Activated T-cell treated with anti-CD3 and anti-CD28 coated beads, Interleukin-2, amount 50 U/mL, for 24 hours (primary cell): Measurements from ENCODE around the gene ABCA4.
"Not testable (repeated sequence)": the region's sequence is repeated elsewhere in the genome, so short reads cannot be mapped to it uniquely, and the experiment has no call there.

Experiments used
- DNase-seq: peaks from one replicate; pipeline ENCODE4 v3.0.0-alpha.2; 2020
- H3K27ac Mint-ChIP-seq: 2 replicates; pipeline ENCODE4 v1.8.0; 2020; ENCODE audit warnings: mild to moderate bottlenecking, mixed read lengths
- H3K27me3 Mint-ChIP-seq: 2 replicates; pipeline ENCODE4 v1.8.0; 2020; ENCODE audit warnings: mixed read lengths
- H3K36me3 Mint-ChIP-seq: 2 replicates; pipeline ENCODE4 v1.8.0; 2020; ENCODE audit warnings: low read depth, mixed read lengths
- H3K4me1 Mint-ChIP-seq: 2 replicates; pipeline ENCODE4 v1.8.0; 2020; ENCODE audit warnings: low read depth, mixed read lengths
- H3K4me3 Mint-ChIP-seq: 2 replicates; pipeline ENCODE4 v1.8.0; 2020; ENCODE audit warnings: mild to moderate bottlenecking, moderate library complexity, mixed read lengths
- H3K9me3 Mint-ChIP-seq: 2 replicates; pipeline ENCODE4 v1.8.0; 2020; ENCODE audit warnings: mixed read lengths

ABCA4 gene

GRCh38 chr1:94120991-94121390, at the start of gene ABCA4:
ABCA4 (minus strand) TSS chr1:94121148; CDS start chr1:94121045, 103 bp downstream.
- no peak for DNase-seq
- Mint-ChIP-seq H3K4me1 (no peaks in the 10 kb centered on the region), H3K27me3 (no peaks in the 10 kb centered on the region)

GRCh38 chr1:94169126-94169525, 48.2 kb upstream of the ABCA4 start:
- H3K27ac Mint-ChIP-seq: no peak overlapping the region
- no peaks in the 10 kb centered on the region for H3K9me3 Mint-ChIP-seq
- no peaks in the 10 kb centered on the region for H3K4me1 Mint-ChIP-seq
- H3K27me3 Mint-ChIP-seq: peaks cover 20% of the 10 kb centered on the region
- no peak for DNase-seq
- H3K36me3 Mint-ChIP-seq: no peaks in the 10 kb centered on the region
- no peak overlapping the region for H3K4me3 Mint-ChIP-seq

More at GRCh38 chr1:94120991-94121390, at the start of gene ABCA4:
- Mint-ChIP-seq H3K27ac (no peak within 1 kb of the TSS), H3K36me3 (no peaks in the 10 kb centered on the region), H3K9me3 (no peaks in the 10 kb centered on the region), H3K4me3 (no peak within 1 kb of the TSS)

GRCh38 chr1:94165843-94166242, 44.9 kb upstream of the ABCA4 start:
- DNase-seq: no peak
- H3K4me3 Mint-ChIP-seq: no peak overlapping the region
- H3K27me3 Mint-ChIP-seq: peaks cover 25% of the 10 kb centered on the region
- H3K36me3 Mint-ChIP-seq: no peaks in the 10 kb centered on the region
- no peak overlapping the region for H3K27ac Mint-ChIP-seq
- H3K4me1 Mint-ChIP-seq: no peaks in the 10 kb centered on the region
- H3K9me3 Mint-ChIP-seq: no peaks in the 10 kb centered on the region

- H3K27ac Mint-ChIP-seq, DNase-seq, H3K36me3 Mint-ChIP-seq, H3K9me3 Mint-ChIP-seq, H3K4me1 Mint-ChIP-seq, H3K4me3 Mint-ChIP-seq: not testable (repeated sequence)
- H3K27me3 Mint-ChIP-seq: peaks cover 18% of the 10 kb centered on the region
These were observed 43.9 kb upstream of the ABCA4 start for GRCh38 chr1:94164885-94165284.

- H3K27me3 Mint-ChIP-seq: peaks cover 12% of the 10 kb centered on the region
- not testable (repeated sequence) for H3K4me1 Mint-ChIP-seq, DNase-seq, H3K36me3 Mint-ChIP-seq, H3K4me3 Mint-ChIP-seq, H3K9me3 Mint-ChIP-seq, H3K27ac Mint-ChIP-seq
These were observed 43.2 kb upstream of the ABCA4 start for GRCh38 chr1:94164121-94164520.

- peaks cover 11% of the 10 kb centered on the region for H3K27me3 Mint-ChIP-seq
- not testable (repeated sequence) for H3K4me3 Mint-ChIP-seq, H3K9me3 Mint-ChIP-seq, H3K36me3 Mint-ChIP-seq, H3K27ac Mint-ChIP-seq, DNase-seq, H3K4me1 Mint-ChIP-seq
These were observed 42.3 kb upstream of the ABCA4 start for GRCh38 chr1:94163249-94163648.

- DNase-seq: no peak
- peaks cover 7% of the 10 kb centered on the region for H3K27me3 Mint-ChIP-seq
- no peaks in the 10 kb centered on the region for H3K9me3 Mint-ChIP-seq
- no peak overlapping the region for H3K27ac Mint-ChIP-seq
- no peak overlapping the region for H3K4me3 Mint-ChIP-seq
- H3K36me3 Mint-ChIP-seq: no peaks in the 10 kb centered on the region
- no peaks in the 10 kb centered on the region for H3K4me1 Mint-ChIP-seq
These were observed 39.9 kb upstream of the ABCA4 start for GRCh38 chr1:94160811-94161210.

- Mint-ChIP-seq H3K9me3 (no peaks in the 10 kb centered on the region), H3K27me3 (no peaks in the 10 kb centered on the region), H3K4me1 (no peaks in the 10 kb centered on the region), H3K27ac (no peak overlapping the region), H3K4me3 (no peak overlapping the region), H3K36me3 (no peaks in the 10 kb centered on the region)
- no peak for DNase-seq
These were observed 35.2 kb upstream of the ABCA4 start for GRCh38 chr1:94156096-94156625.

- Mint-ChIP-seq H3K27ac (no peak overlapping the region), H3K9me3 (no peaks in the 10 kb centered on the region), H3K36me3 (no peaks in the 10 kb centered on the region), H3K27me3 (no peaks in the 10 kb centered on the region), H3K4me1 (no peaks in the 10 kb centered on the region), H3K4me3 (no peak overlapping the region)
- no peak for DNase-seq
These were observed 34.0 kb upstream of the ABCA4 start for GRCh38 chr1:94154989-94155388.

GRCh38 chr1:94153133-94153532, 32.2 kb upstream of the ABCA4 start:
- no peaks in the 10 kb centered on the region for H3K9me3 Mint-ChIP-seq
- H3K36me3 Mint-ChIP-seq: no peaks in the 10 kb centered on the region
- no peaks in the 10 kb centered on the region for H3K27me3 Mint-ChIP-seq
- no peaks in the 10 kb centered on the region for H3K4me1 Mint-ChIP-seq
- no peak overlapping the region for H3K27ac Mint-ChIP-seq
- no peak for DNase-seq
- H3K4me3 Mint-ChIP-seq: no peak overlapping the region

GRCh38 chr1:94149166-94149565, 28.2 kb upstream of the ABCA4 start:
- DNase-seq, H3K4me3 Mint-ChIP-seq, H3K4me1 Mint-ChIP-seq, H3K27ac Mint-ChIP-seq, H3K36me3 Mint-ChIP-seq, H3K27me3 Mint-ChIP-seq, H3K9me3 Mint-ChIP-seq: not testable (repeated sequence)

- Mint-ChIP-seq H3K27ac (no peak overlapping the region), H3K4me1 (no peaks in the 10 kb centered on the region), H3K36me3 (no peaks in the 10 kb centered on the region), H3K27me3 (no peaks in the 10 kb centered on the region), H3K9me3 (no peaks in the 10 kb centered on the region), H3K4me3 (no peak overlapping the region)
- no peak for DNase-seq
These were observed 25.3 kb upstream of the ABCA4 start for GRCh38 chr1:94146273-94146672.

GRCh38 chr1:94144836-94145235, 23.9 kb upstream of the ABCA4 start:
- Mint-ChIP-seq H3K27me3 (no peaks in the 10 kb centered on the region), H3K9me3 (no peaks in the 10 kb centered on the region), H3K36me3 (no peaks in the 10 kb centered on the region), H3K4me1 (no peaks in the 10 kb centered on the region), H3K4me3 (no peak overlapping the region), H3K27ac (no peak overlapping the region)
- no peak for DNase-seq

- Mint-ChIP-seq H3K27me3 (no peaks in the 10 kb centered on the region), H3K27ac (no peak overlapping the region), H3K4me1 (no peaks in the 10 kb centered on the region), H3K9me3 (no peaks in the 10 kb centered on the region), H3K4me3 (no peak overlapping the region), H3K36me3 (no peaks in the 10 kb centered on the region)
- no peak for DNase-seq
These were observed 22.8 kb upstream of the ABCA4 start for GRCh38 chr1:94143809-94144176.

- no peak for DNase-seq
- no peaks in the 10 kb centered on the region for H3K27me3 Mint-ChIP-seq
- no peaks in the 10 kb centered on the region for H3K36me3 Mint-ChIP-seq
- no peaks in the 10 kb centered on the region for H3K4me1 Mint-ChIP-seq
- no peaks in the 10 kb centered on the region for H3K9me3 Mint-ChIP-seq
- no peak overlapping the region for H3K27ac Mint-ChIP-seq
- H3K4me3 Mint-ChIP-seq: no peak overlapping the region
These were observed 22.3 kb upstream of the ABCA4 start for GRCh38 chr1:94143173-94143808.

GRCh38 chr1:94142583-94142982, 21.6 kb upstream of the ABCA4 start:
- Mint-ChIP-seq H3K4me1 (no peaks in the 10 kb centered on the region), H3K27me3 (no peaks in the 10 kb centered on the region), H3K4me3 (no peak overlapping the region), H3K9me3 (no peaks in the 10 kb centered on the region), H3K27ac (no peak overlapping the region), H3K36me3 (no peaks in the 10 kb centered on the region)
- DNase-seq: no peak
